SK-N-SH (cell line): ENCODE data around the gene SLC9A6. TPM values are rescaled to one million over a fixed set of nuclear protein-coding genes. Genes with fewer than 3 reads are reported as not detected.
"Not testable (repeated sequence)": the region's sequence is repeated elsewhere in the genome, so short reads cannot be mapped to it uniquely, and the experiment has no call there.

Experiments used
- CTCF ChIA-PET: fragments of 300-600, 350-600 bp; formaldehyde crosslinking; extraction: SDS; loops from one replicate; lab custom pipeline; 2021; lab: Yijun Ruan, JAX
- POLR2A ChIA-PET: fragments of 350-600 bp; sonication (Branson Sonifier 250); formaldehyde crosslinking; extraction: SDS; loops from one replicate; lab custom pipeline; 2020; ENCODE audit warnings: antibody characterized with exemption, inconsistent platforms; lab: Yijun Ruan, JAX
- DNase-seq: peaks from one replicate; pipeline ENCODE4 v3.0.0; 2012
- H2AFZ ChIP-seq: fragments of 200-600 bp; sonication (generic); 2 replicates; pipeline ENCODE4 v1.8.1; 2016; ENCODE audit warnings: antibody characterized with exemption, mild to moderate bottlenecking, low read depth
- H3F3A ChIP-seq: fragments of 200-600 bp; sonication (generic); replicated peaks from 2 replicates; pipeline ENCODE3; 2016; ENCODE audit warnings: antibody characterized with exemption, mild to moderate bottlenecking; ENCODE audit not compliant: insufficient read depth
- H3K27ac ChIP-seq, 2 experiments: fragments of 200-500 bp in 1 of 2; fragments of 200-600 bp in 1 of 2; sonication (Bioruptor generic) in 1 of 2; sonication (generic), shearing (Covaris generic) in 1 of 2; 2 replicates each; pipeline versions ENCODE4 v1.5.1 to v1.6.1; 2014 to 2016; ENCODE audit warnings: low read depth in 2 of 2, inconsistent platforms in 1 of 2, low read length in 1 of 2, mild to moderate bottlenecking in 1 of 2, mixed read lengths in 1 of 2
- H3K27me3 ChIP-seq: fragments of 200-600 bp; sonication (generic), shearing (Covaris generic); 2 replicates; pipeline ENCODE4 v1.6.1; 2016; ENCODE audit warnings: mixed run types; ENCODE audit not compliant: insufficient read depth
- H3K36me3 ChIP-seq, 2 experiments: fragments of 200-500 bp in 1 of 2; fragments of 200-600 bp in 1 of 2; sonication (Bioruptor generic) in 1 of 2; sonication (generic) in 1 of 2; replicated peaks in 1 of 2; 2 replicates each; pipeline versions ENCODE3 to v1.5.1; 2014 to 2016; ENCODE audit warnings: low read length in 1 of 2, mild to moderate bottlenecking in 1 of 2; ENCODE audit not compliant: insufficient read depth in 2 of 2, control insufficient read depth in 1 of 2
- H3K4me1 ChIP-seq, 2 experiments: fragments of 200-500 bp in 1 of 2; fragments of 200-600 bp in 1 of 2; sonication (Bioruptor generic) in 1 of 2; sonication (generic), shearing (Covaris generic) in 1 of 2; 2 replicates each; pipeline versions ENCODE4 v1.5.1 to v1.6.1; 2014 to 2016; ENCODE audit warnings: low read depth in 1 of 2, low read length in 1 of 2, mixed run types in 1 of 2; ENCODE audit not compliant: insufficient read depth in 2 of 2, control insufficient read depth in 1 of 2
- H3K4me2 ChIP-seq: fragments of 200-600 bp; sonication (generic), shearing (Covaris generic); 2 replicates; pipeline ENCODE4 v1.6.1; 2017; ENCODE audit warnings: mixed run types
- H3K4me3 ChIP-seq, 2 experiments: fragments of 200-500 bp in 1 of 2; fragments of 200-600 bp in 1 of 2; sonication (Bioruptor generic) in 1 of 2; sonication (generic), shearing (Covaris generic) in 1 of 2; 2 replicates each; pipeline versions ENCODE4 v1.5.1 to v1.8.1; 2014 to 2016; ENCODE audit warnings: low read depth in 2 of 2, inconsistent platforms in 1 of 2, low read length in 1 of 2, mild to moderate bottlenecking in 1 of 2, mixed read lengths in 1 of 2, moderate library complexity in 1 of 2
- H3K79me2 ChIP-seq: fragments of 200-600 bp; sonication (generic); 2 replicates; pipeline ENCODE4 v1.8.1; 2017; ENCODE audit warnings: mild to moderate bottlenecking; ENCODE audit not compliant: insufficient read depth
- H3K9ac ChIP-seq: fragments of 200-600 bp; sonication (generic); 2 replicates; pipeline ENCODE4 v1.6.1; 2017; ENCODE audit warnings: mixed run types
- H3K9me2 ChIP-seq: fragments of 200-600 bp; sonication (generic); 2 replicates; pipeline ENCODE4 v1.6.1; 2017; ENCODE audit warnings: mixed run types
- H3K9me3 ChIP-seq: fragments of 200-600 bp; sonication (generic); 2 replicates; pipeline ENCODE4 v1.6.1; 2017; ENCODE audit warnings: mixed run types, mild to moderate bottlenecking, moderate library complexity
- H4K20me1 ChIP-seq: fragments of 200-600 bp; sonication (generic); 2 replicates; pipeline ENCODE4 v1.6.1; 2017; ENCODE audit warnings: mild to moderate bottlenecking, mixed run types; ENCODE audit not compliant: insufficient read depth
- CHD2 ChIP-seq: fragments of 150-350 bp; IDR thresholded peaks from 2 replicates; pipeline ENCODE4 v1.6.1; 2018; ENCODE audit warnings: low read length; ENCODE audit not compliant: partially characterized antibody
- ELF1 ChIP-seq: IDR thresholded peaks from 2 replicates; pipeline ENCODE4 v1.4.0; 2012
- EP300 ChIP-seq, 2 experiments: IDR thresholded peaks; 2 replicates each; pipeline versions ENCODE4 v1.4.0 to v1.6.1; 2012; ENCODE audit warnings: borderline replicate concordance in 1 of 2, low read depth in 1 of 2, low read length in 1 of 2
- FOSL2 ChIP-seq: IDR thresholded peaks from 2 replicates; pipeline ENCODE4 v1.4.0; 2012; ENCODE audit warnings: low read depth, mild to moderate bottlenecking, moderate library complexity, borderline replicate concordance
- GABPA ChIP-seq: IDR thresholded peaks from 2 replicates; pipeline ENCODE4 v1.4.0; 2012; ENCODE audit warnings: low read depth, mild to moderate bottlenecking
- NFIC ChIP-seq: IDR thresholded peaks from 2 replicates; pipeline ENCODE4 v1.4.0; 2012; ENCODE audit warnings: borderline replicate concordance
- YY1 ChIP-seq: IDR thresholded peaks from 2 replicates; pipeline ENCODE4 v1.4.0; 2012; ENCODE audit warnings: low read depth, mild to moderate bottlenecking
- WGBS: methylation state at CpG from one replicate; pipeline ENCODE4 v1.1.6; 2017; ENCODE audit warnings: low lambda C conversion rate; 5-methylcytosine and 5-hydroxymethylcytosine counted together
- polyA plus RNA-seq, 3 experiments: library from polyadenylated mRNA; depleted of rRNA; stranded (reverse); fragments of >200 nt; gene quantifications; 2 replicates each; pipeline ENCODE4 v1.2.3, GENCODE V29; 2012
- TF ChIP-seq, protein P1 (sequence below): IDR thresholded peaks from 2 replicates; pipeline ENCODE4 v1.4.0; 2012; ENCODE audit warnings: low read depth

The SLC9A6 gene
- polyA plus RNA-seq, 1 of the 3 experiments (the other 2 are of a cell fraction): 5.0 TPM

DNA sequence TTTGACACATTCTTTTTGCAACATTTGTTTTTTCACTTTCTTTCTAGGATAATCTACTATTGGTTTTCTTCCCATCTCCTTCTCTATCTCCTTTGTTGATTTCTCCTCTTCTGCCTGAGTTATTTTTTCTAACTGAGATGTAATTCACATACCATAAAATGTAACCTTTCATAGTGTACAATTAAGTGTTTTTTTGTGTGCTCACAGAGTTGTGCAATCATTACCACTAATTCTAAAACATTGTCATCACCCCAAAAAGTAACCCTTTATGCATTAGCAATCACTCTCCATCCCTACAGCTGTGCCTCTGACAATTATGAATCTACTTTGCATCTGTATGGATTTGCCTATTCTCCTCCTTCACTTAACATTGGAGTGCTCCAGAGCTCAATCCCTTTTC is 95.5 kb downstream of the SLC9A6 start:
- no peaks in the 10 kb centered on the region for H3K79me2 ChIP-seq
- no peaks in the 10 kb centered on the region for H3K36me3 ChIP-seq
- H3K9ac ChIP-seq: no peak overlapping the region
- no peak for TF ChIP-seq GABPA
- TF ChIP-seq ELF1: no peak
- no peak for TF ChIP-seq CHD2
- no peak for TF ChIP-seq YY1
- H3K4me1 ChIP-seq: no peaks in the 10 kb centered on the region
- H3K4me3 ChIP-seq: no peak overlapping the region
- no peaks in the 10 kb centered on the region; the same call in 1 of the 2 replicates for H3K27me3 ChIP-seq
- CTCF ChIA-PET: interaction anchor here (0.8 kb wide), 1 partner anchor 16 kb away, joined by 3 read pairs; no protein-coding TSS in a partner anchor
- H3F3A ChIP-seq: no peaks in the 10 kb centered on the region
- H2AFZ ChIP-seq: no peak overlapping the region
- H4K20me1 ChIP-seq: no peaks in the 10 kb centered on the region
- no peaks in the 10 kb centered on the region for H3K9me2 ChIP-seq
- no peak overlapping the region for H3K4me2 ChIP-seq
- no peaks in the 10 kb centered on the region for H3K9me3 ChIP-seq
- H3K27ac ChIP-seq: no peak overlapping the region
- POLR2A ChIA-PET: no interaction called here
- no peak for DNase-seq

GRCh38 chrX:136086521-136086920 is 101.3 kb downstream of the SLC9A6 start:
- Histone ChIP-seq H3K27ac (no peak overlapping the region), H3K4me1 (no peaks in the 10 kb centered on the region), H3K79me2 (no peaks in the 10 kb centered on the region), H3K9ac (no peak overlapping the region), H3K9me3 (no peaks in the 10 kb centered on the region), H3K36me3 (no peaks in the 10 kb centered on the region), H3K4me3 (no peak overlapping the region), H2AFZ (no peak overlapping the region), H3K27me3 (no peaks in the 10 kb centered on the region; the same call in 1 of the 2 replicates), H4K20me1 (no peaks in the 10 kb centered on the region), H3K4me2 (no peak overlapping the region), H3K9me2 (no peaks in the 10 kb centered on the region), H3F3A (no peaks in the 10 kb centered on the region)
- ChIA-PET CTCF (interaction anchor here (0.6 to 1.4 kb wide), 3 partner anchors 10 to 1121 kb away, joined by 3 read pairs; no protein-coding TSS in a partner anchor), POLR2A (no interaction called here)
- WGBS: 43% methylated on average over 2 of the region's 2 CpGs
- TF ChIP-seq FOSL2: peak; percentile 23; the same call in 1 of the 2 replicates
- no peak; the same call in 1 of the 2 replicates for TF ChIP-seq NFIC
- DNase-seq: no peak

DNA sequence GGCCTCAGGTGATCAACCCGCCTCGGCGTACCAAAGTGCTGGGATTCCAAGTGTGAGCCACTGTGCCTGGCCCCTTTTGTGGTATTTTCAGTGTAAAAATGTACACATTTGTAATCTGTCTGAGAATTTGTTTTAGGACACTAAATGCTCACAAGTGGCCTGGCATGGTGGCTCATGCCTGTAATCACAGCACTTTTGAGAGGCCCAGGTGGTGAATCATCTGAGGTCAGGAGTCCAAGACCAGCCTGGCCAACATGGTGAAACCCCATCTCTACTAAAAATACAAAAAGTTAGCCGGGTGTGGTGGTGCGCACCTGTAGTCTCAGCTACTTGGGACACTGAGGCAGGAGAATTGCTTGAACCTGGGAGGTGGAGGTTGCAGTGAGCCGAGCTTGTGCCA is 106.7 kb downstream of the SLC9A6 start:
- 66% methylated on average over 6 of the region's 6 CpGs for WGBS
- H3K4me3 ChIP-seq, POLR2A ChIA-PET, H4K20me1 ChIP-seq, H3K4me1 ChIP-seq, H3K27ac ChIP-seq, H3K79me2 ChIP-seq, H3F3A ChIP-seq, H3K36me3 ChIP-seq, H3K4me2 ChIP-seq, DNase-seq, H3K27me3 ChIP-seq, H3K9me2 ChIP-seq, H3K9me3 ChIP-seq, H3K9ac ChIP-seq, H2AFZ ChIP-seq: not testable (repeated sequence)
- CTCF ChIA-PET: interaction anchor here (0.6 kb wide), 1 partner anchor 261 kb away, joined by 3 read pairs; no protein-coding TSS in a partner anchor

DNA sequence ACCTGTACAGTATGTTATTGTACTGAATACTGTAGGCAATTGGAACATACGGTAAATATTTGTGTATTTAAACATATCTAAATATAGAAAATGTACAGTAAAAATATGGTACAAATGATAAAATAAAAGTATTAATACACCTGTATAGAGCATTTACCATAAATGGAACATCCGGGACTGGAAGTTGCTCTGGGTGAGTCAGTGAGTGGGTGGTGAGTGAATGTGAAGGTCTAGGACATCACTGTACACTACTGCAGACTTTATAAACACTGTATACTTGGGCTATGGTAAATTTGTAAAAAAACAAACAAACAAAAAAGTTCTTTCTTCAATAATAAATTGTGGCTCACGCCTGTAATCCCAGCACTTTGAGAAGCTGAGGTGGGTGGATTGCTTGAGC is 109.7 kb downstream of the SLC9A6 start:
- no peak for DNase-seq
- CTCF ChIA-PET: no interaction called here

More for the DNA sequence above, 109.7 kb downstream of the SLC9A6 start:
- H2AFZ ChIP-seq: no peak overlapping the region
- TF ChIP-seq NFIC (no peak), CHD2 (no peak), EP300 (IDR thresholded peaks at IDR 0.05; ENCODE audit: borderline replicate concordance in 1 of 2, low read depth in 1 of 2, low read length in 1 of 2) (no peak)
- TF ChIP-seq, protein P1, sequence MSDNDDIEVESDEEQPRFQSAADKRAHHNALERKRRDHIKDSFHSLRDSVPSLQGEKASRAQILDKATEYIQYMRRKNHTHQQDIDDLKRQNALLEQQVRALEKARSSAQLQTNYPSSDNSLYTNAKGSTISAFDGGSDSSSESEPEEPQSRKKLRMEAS: no peak
- no peaks in the 10 kb centered on the region for H3F3A ChIP-seq
- no peaks in the 10 kb centered on the region for H4K20me1 ChIP-seq
- WGBS: 39% methylated on average over 3 of the region's 3 CpGs
- H3K9me2 ChIP-seq: no peaks in the 10 kb centered on the region
- no peak overlapping the region for H3K27ac ChIP-seq
- 0 out of 2 replicates have a peak, but pooled peaks cover 6% of the 10 kb centered on the region for H3K27me3 ChIP-seq
- H3K79me2 ChIP-seq: no peaks in the 10 kb centered on the region
- H3K9me3 ChIP-seq: no peaks in the 10 kb centered on the region
- no peak overlapping the region for H3K4me2 ChIP-seq
- H3K36me3 ChIP-seq: no peaks in the 10 kb centered on the region
- H3K4me1 ChIP-seq: no peaks in the 10 kb centered on the region
- no peak overlapping the region for H3K4me3 ChIP-seq
- H3K9ac ChIP-seq: no peak overlapping the region
- POLR2A ChIA-PET: no interaction called here
